IMR-90 (cell line): ENCODE results near the gene TMA16. TPM values are rescaled to one million over a fixed set of nuclear protein-coding genes. Genes with fewer than 3 reads are reported as not detected.

ENCODE experiments used
- ATAC-seq: fragments of 200-7000 bp; cut with Tn5 transposase; 2 replicates; pipeline ENCODE4 v1.9.1; 2020; ENCODE audit warnings: low read depth, mild to moderate bottlenecking, moderate library complexity
- BruUV-seq: library from RNA; stranded (reverse); fragments of 400-500 nt; replicated peaks from 2 replicates; lab custom pipeline; 2021; lab: Mats Ljungman, UMichigan
- CTCF ChIA-PET: fragments of 300-600 bp; formaldehyde crosslinking; extraction: SDS; loops from one replicate; lab custom pipeline; 2021; ENCODE audit warnings: antibody characterized with exemption; lab: Yijun Ruan, JAX
- POLR2A ChIA-PET: fragments of 300-600 bp; sonication (Branson Sonifier 250); formaldehyde crosslinking; loops from one replicate; lab custom pipeline; 2022; ENCODE audit warnings: antibody characterized with exemption; ENCODE audit not compliant: unreplicated experiment; lab: Charles Lee
- DNase-seq: peaks from one replicate; pipeline ENCODE4 v3.0.0; 2013
- H2AFZ ChIP-seq: replicated peaks from 2 replicates; pipeline ENCODE3; 2013; ENCODE audit warnings: low read length, mild to moderate bottlenecking; ENCODE audit not compliant: poor library complexity
- H2AK5ac ChIP-seq: 2 replicates; pipeline ENCODE4 v1.6.1; 2013; ENCODE audit warnings: low read depth, low read length, inconsistent platforms
- H2AK9ac ChIP-seq: replicated peaks from 2 replicates; pipeline ENCODE3; 2013; ENCODE audit warnings: mild to moderate bottlenecking, low read depth, low read length, moderate library complexity; ENCODE audit not compliant: poor library complexity
- H2BK120ac ChIP-seq: 2 replicates; pipeline ENCODE4 v1.6.1; 2013; ENCODE audit warnings: low read depth, low read length, inconsistent platforms
- H2BK15ac ChIP-seq: 3 replicates; pipeline ENCODE4 v1.6.1; 2013; ENCODE audit warnings: low read depth, low read length, inconsistent platforms
- H2BK20ac ChIP-seq: 2 replicates; pipeline ENCODE4 v1.6.1; 2013; ENCODE audit warnings: low read depth, mild to moderate bottlenecking, inconsistent platforms, low read length, moderate library complexity
- H2BK5ac ChIP-seq: 2 replicates; pipeline ENCODE4 v1.6.1; 2013; ENCODE audit warnings: mild to moderate bottlenecking, low read depth, low read length, inconsistent platforms; ENCODE audit not compliant: poor library complexity, severe bottlenecking
- H3K14ac ChIP-seq: replicated peaks from 2 replicates; pipeline ENCODE4 v1.6.1; 2013; ENCODE audit warnings: low read depth, low read length, inconsistent platforms
- H3K18ac ChIP-seq: 2 replicates; pipeline ENCODE4 v1.6.1; 2013; ENCODE audit warnings: low read depth, low read length, control low read depth
- H3K23ac ChIP-seq: 2 replicates; pipeline ENCODE4 v1.6.1; 2013; ENCODE audit warnings: low read depth, low read length, inconsistent platforms
- H3K27ac ChIP-seq: 2 replicates; pipeline ENCODE4 v1.5.1; 2013; ENCODE audit warnings: mild to moderate bottlenecking, control low read depth, low read length; ENCODE audit not compliant: insufficient read depth
- H3K27me3 ChIP-seq: 2 replicates; pipeline ENCODE4 v1.6.1; 2013; ENCODE audit warnings: low read length; ENCODE audit not compliant: control insufficient read depth, insufficient read depth
- H3K36me3 ChIP-seq: 2 replicates; pipeline ENCODE4 v1.6.1; 2013; ENCODE audit warnings: low read length, mixed read lengths; ENCODE audit not compliant: control insufficient read depth, insufficient read depth
- H3K4ac ChIP-seq: 2 replicates; pipeline ENCODE4 v1.6.1; 2013; ENCODE audit warnings: low read depth, low read length, inconsistent platforms
- H3K4me1 ChIP-seq: 2 replicates; pipeline ENCODE4 v1.6.1; 2013; ENCODE audit warnings: low read length, mixed read lengths; ENCODE audit not compliant: control insufficient read depth, insufficient read depth
- H3K4me2 ChIP-seq: 2 replicates; pipeline ENCODE4 v1.6.1; 2013; ENCODE audit warnings: low read depth, mild to moderate bottlenecking, control low read depth, low read length, moderate library complexity
- H3K4me3 ChIP-seq: 2 replicates; pipeline ENCODE4 v1.5.1; 2013; ENCODE audit warnings: low read depth, mild to moderate bottlenecking, control low read depth, low read length, moderate library complexity; ENCODE audit not compliant: insufficient read depth
- H3K56ac ChIP-seq: 2 replicates; pipeline ENCODE4 v1.6.1; 2013; ENCODE audit warnings: low read length, inconsistent platforms; ENCODE audit not compliant: insufficient read depth; ENCODE audit errors: extremely low read depth
- H3K79me1 ChIP-seq, 2 experiments: 2 replicates each; pipeline ENCODE4 v1.6.1; 2013; ENCODE audit warnings: low read length in 2 of 2, inconsistent platforms in 1 of 2, low read depth in 1 of 2
- H3K9ac ChIP-seq: 2 replicates; pipeline ENCODE4 v1.6.1; 2013; ENCODE audit warnings: low read depth, low read length, control low read depth
- H3K9me1 ChIP-seq: 2 replicates; pipeline ENCODE4 v1.6.1; 2013; ENCODE audit warnings: low read length, inconsistent platforms; ENCODE audit not compliant: insufficient read depth
- H3K9me3 ChIP-seq: 2 replicates; pipeline ENCODE4 v1.6.1; 2013; ENCODE audit warnings: low read length; ENCODE audit not compliant: control insufficient read depth, insufficient read depth
- H4K20me1 ChIP-seq: 2 replicates; pipeline ENCODE4 v1.6.1; 2013; ENCODE audit warnings: low read length, inconsistent platforms; ENCODE audit not compliant: insufficient read depth
- H4K5ac ChIP-seq: 2 replicates; pipeline ENCODE4 v1.6.1; 2013; ENCODE audit warnings: mild to moderate bottlenecking, low read depth, low read length, control low read depth
- H4K8ac ChIP-seq, 2 experiments: 2 replicates each; pipeline ENCODE4 v1.6.1; 2013; ENCODE audit warnings: low read depth in 2 of 2, low read length in 2 of 2, control low read depth in 1 of 2, inconsistent platforms in 1 of 2
- H4K91ac ChIP-seq: 2 replicates; pipeline ENCODE4 v1.6.1; 2013; ENCODE audit warnings: low read depth, low read length, inconsistent platforms; ENCODE audit not compliant: insufficient read depth
- BHLHE40 ChIP-seq: fragments of 150-350 bp; IDR thresholded peaks from 2 replicates; pipeline ENCODE4 v1.6.1; 2016; ENCODE audit warnings: mild to moderate bottlenecking, low read depth, low read length
- CEBPB ChIP-seq: IDR thresholded peaks from 2 replicates; pipeline ENCODE4 v1.6.1; 2012; ENCODE audit warnings: low read depth, low read length, improper control_type of control experiment
- CHD1 ChIP-seq: IDR thresholded peaks from 2 replicates; pipeline ENCODE4 v1.6.1; 2012; ENCODE audit warnings: low read depth, low read length, improper control_type of control experiment
- FOS ChIP-seq: fragments of 150-350 bp; IDR thresholded peaks from 2 replicates; pipeline ENCODE4 v1.6.1; 2016; ENCODE audit warnings: low read depth, low read length
- MAZ ChIP-seq: IDR thresholded peaks from 2 replicates; pipeline ENCODE4 v1.6.1; 2012; ENCODE audit warnings: low read depth, mild to moderate bottlenecking, low read length, improper control_type of control experiment, moderate library complexity, borderline replicate concordance
- RCOR1 ChIP-seq: IDR thresholded peaks from 2 replicates; pipeline ENCODE4 v1.6.1; 2012; ENCODE audit warnings: mild to moderate bottlenecking, low read length, improper control_type of control experiment; ENCODE audit not compliant: insufficient replicate concordance
- RFX5 ChIP-seq: IDR thresholded peaks from 2 replicates; pipeline ENCODE4 v1.8.0; 2012; ENCODE audit warnings: low read depth, mild to moderate bottlenecking, low read length, moderate library complexity
- WGBS, 2 experiments: methylation state at CpG; one replicate each; pipeline versions ENCODE4 v1.1.5 to v1.1.7; 2013; ENCODE audit warnings: missing lambda C conversion rate in 2 of 2; ENCODE audit not compliant: insufficient read length in 1 of 2; ENCODE audit errors: extremely low coverage in 2 of 2; 5-methylcytosine and 5-hydroxymethylcytosine counted together
- dilution Hi-C: fragments of 300-500 bp; cut with HindIII; formaldehyde crosslinking; loops from one replicate; pipeline ENCODE4 v1.14.3; 2018; ENCODE audit warnings: low sequenced_read_pairs; ENCODE audit not compliant: unreplicated experiment
- in situ Hi-C: fragments of 300-500 bp; cut with MboI; formaldehyde crosslinking; loops from 3 replicates; pipeline ENCODE4 v1.14.3; 2019; ENCODE audit warnings: low sequenced_read_pairs, inconsistent platforms, mixed read lengths
- intact Hi-C: fragments of 100-400 bp; cut with micrococcal nuclease; formaldehyde crosslinking; loops from 2 replicates; pipeline ENCODE4 v1.10.0; 2022
- polyA plus RNA-seq, 3 experiments: library from polyadenylated mRNA; depleted of rRNA; stranded (reverse); fragments of >200 nt; gene quantifications; 2 replicates each; pipeline ENCODE4 v1.2.3, GENCODE V29; 2012; ENCODE audit warnings: low replicate concordance in 1 of 3
- total RNA-seq: library from RNA; depleted of rRNA; stranded (reverse); fragments of >200 nt; gene quantifications from 2 replicates; pipeline ENCODE4 v1.2.3, GENCODE V29; 2012
- TF ChIP-seq, protein P1 (sequence below): conservative IDR thresholded peaks from 2 replicates; pipeline ENCODE4 v1.5.1; 2012; ENCODE audit warnings: mild to moderate bottlenecking, low read depth, low read length, improper control_type of control experiment
- TF ChIP-seq, protein P2 (sequence below): fragments of 150-350 bp; IDR thresholded peaks from 2 replicates; pipeline ENCODE4 v1.6.1; 2017; ENCODE audit warnings: mild to moderate bottlenecking, antibody characterized with exemption, low read length, low read depth
- TF ChIP-seq, protein P3 (sequence below): fragments of 150-350 bp; IDR thresholded peaks from 2 replicates; pipeline ENCODE4 v1.6.1; 2016; ENCODE audit warnings: low read depth, mild to moderate bottlenecking, low read length, moderate library complexity, borderline replicate concordance

TMA16 gene
- total and polyA plus RNA-seq, 2 of the 4 experiments (the other 2 are of a cell fraction), result 9.3 to 19.8 TPM

DNA sequence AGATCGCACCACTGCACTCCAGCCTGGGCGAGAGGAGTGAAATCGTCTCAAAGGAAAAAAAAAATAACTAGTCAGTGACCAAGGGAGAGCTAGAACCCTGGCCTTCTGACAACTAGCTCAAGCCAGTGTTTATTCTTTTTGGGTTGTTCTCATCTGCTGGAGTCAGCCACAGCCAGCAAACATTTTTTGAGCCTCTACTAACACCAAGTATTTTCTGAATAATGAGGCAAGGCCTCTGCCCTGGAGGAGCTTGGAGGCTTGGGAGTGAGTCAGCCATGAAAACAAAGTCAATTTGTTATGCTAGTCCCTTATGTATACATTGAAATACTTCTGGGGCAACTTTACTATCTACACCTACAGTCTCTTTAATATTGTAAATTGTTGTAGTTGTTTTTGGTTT, 46.5 kb downstream of the TMA16 start:
- TF ChIP-seq, protein P1, sequence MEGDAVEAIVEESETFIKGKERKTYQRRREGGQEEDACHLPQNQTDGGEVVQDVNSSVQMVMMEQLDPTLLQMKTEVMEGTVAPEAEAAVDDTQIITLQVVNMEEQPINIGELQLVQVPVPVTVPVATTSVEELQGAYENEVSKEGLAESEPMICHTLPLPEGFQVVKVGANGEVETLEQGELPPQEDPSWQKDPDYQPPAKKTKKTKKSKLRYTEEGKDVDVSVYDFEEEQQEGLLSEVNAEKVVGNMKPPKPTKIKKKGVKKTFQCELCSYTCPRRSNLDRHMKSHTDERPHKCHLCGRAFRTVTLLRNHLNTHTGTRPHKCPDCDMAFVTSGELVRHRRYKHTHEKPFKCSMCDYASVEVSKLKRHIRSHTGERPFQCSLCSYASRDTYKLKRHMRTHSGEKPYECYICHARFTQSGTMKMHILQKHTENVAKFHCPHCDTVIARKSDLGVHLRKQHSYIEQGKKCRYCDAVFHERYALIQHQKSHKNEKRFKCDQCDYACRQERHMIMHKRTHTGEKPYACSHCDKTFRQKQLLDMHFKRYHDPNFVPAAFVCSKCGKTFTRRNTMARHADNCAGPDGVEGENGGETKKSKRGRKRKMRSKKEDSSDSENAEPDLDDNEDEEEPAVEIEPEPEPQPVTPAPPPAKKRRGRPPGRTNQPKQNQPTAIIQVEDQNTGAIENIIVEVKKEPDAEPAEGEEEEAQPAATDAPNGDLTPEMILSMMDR, result no peak
- TF ChIP-seq FOS (peak; percentile 60; the same call in 1 of the 2 replicates), CEBPB (peak; percentile 62; the same call in 1 of the 2 replicates), RFX5 (no peak), RCOR1 (no peak), MAZ (no peak), BHLHE40 (no peak), CHD1 (no peak)
- TF ChIP-seq, protein P2, sequence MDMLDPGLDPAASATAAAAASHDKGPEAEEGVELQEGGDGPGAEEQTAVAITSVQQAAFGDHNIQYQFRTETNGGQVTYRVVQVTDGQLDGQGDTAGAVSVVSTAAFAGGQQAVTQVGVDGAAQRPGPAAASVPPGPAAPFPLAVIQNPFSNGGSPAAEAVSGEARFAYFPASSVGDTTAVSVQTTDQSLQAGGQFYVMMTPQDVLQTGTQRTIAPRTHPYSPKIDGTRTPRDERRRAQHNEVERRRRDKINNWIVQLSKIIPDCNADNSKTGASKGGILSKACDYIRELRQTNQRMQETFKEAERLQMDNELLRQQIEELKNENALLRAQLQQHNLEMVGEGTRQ, result no peak
- TF ChIP-seq, protein P3, sequence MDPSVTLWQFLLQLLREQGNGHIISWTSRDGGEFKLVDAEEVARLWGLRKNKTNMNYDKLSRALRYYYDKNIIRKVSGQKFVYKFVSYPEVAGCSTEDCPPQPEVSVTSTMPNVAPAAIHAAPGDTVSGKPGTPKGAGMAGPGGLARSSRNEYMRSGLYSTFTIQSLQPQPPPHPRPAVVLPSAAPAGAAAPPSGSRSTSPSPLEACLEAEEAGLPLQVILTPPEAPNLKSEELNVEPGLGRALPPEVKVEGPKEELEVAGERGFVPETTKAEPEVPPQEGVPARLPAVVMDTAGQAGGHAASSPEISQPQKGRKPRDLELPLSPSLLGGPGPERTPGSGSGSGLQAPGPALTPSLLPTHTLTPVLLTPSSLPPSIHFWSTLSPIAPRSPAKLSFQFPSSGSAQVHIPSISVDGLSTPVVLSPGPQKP, result no peak
- Histone ChIP-seq H4K8ac (no peak overlapping the region), H2AK5ac (no peak overlapping the region), H3K14ac (no peak overlapping the region), H3K4me1 (peaks cover 9% of the 10 kb centered on the region), H3K4ac (no peak overlapping the region), H3K9me3 (no peaks in the 10 kb centered on the region), H3K79me1 (peaks cover 0 to 7% of the 10 kb centered on the region in 2 experiments; a peak in 1 of 4 replicates), H4K20me1 (peaks cover 3% of the 10 kb centered on the region; the same call in 1 of the 2 replicates), H3K56ac (no peak overlapping the region), H3K36me3 (no peaks in the 10 kb centered on the region), H4K91ac (no peak overlapping the region), H3K18ac (no peak overlapping the region), H3K4me2 (peak overlapping the region; percentile 22), H4K5ac (no peak overlapping the region), H2BK15ac (no peak overlapping the region), H2BK120ac (no peak overlapping the region), H3K9me1 (peaks cover 12% of the 10 kb centered on the region), H3K27me3 (no peaks in the 10 kb centered on the region), H2AK9ac (no peak overlapping the region), H3K9ac (no peak overlapping the region), H3K23ac (no peak overlapping the region), H3K4me3 (no peak overlapping the region), H2AFZ (no peak overlapping the region), H2BK5ac (peak overlapping the region; percentile 27), H3K27ac (peak overlapping the region; percentile 58), H2BK20ac (no peak overlapping the region)
- no CpG with 5 or more reads among the region's 3 CpGs for WGBS, 2 experiments
- CTCF ChIA-PET, result interaction anchor here (0.6 to 1.1 kb wide), 2 partner anchors 13 to 55 kb away, joined by 3 read pairs; no protein-coding TSS in a partner anchor
- in situ Hi-C loops, result loop anchor here (10.0 to 25.0 kb wide), 2 partner anchors 429 to 1046 kb away; no protein-coding TSS in a partner anchor
- POLR2A ChIA-PET, result interaction anchor here (0.6 to 1.4 kb wide), 2 partner anchors 47 to 48 kb away, joined by 4 to 5 read pairs; partner anchors contain the start of gene TMA16
- intact Hi-C loops, result loop anchor here (1.0 to 10.0 kb wide), 3 partner anchors 46 to 434 kb away; partner anchors contain the start of gene NAF1
- BruUV-seq, result no TSS peak
- dilution Hi-C loops, result no loop called here
- ATAC-seq (peak; percentile 93), DNase-seq (peak; percentile 95)
